ENCODE results near the gene OR9I1. TPM values are rescaled to one million over a fixed set of nuclear protein-coding genes. Genes with fewer than 3 reads are reported as not detected.

Gene OR9I1
- total RNA-seq, 1 experiment from 2014 or later = not detected

GRCh38 chr11:58068655-58069054, 56.7 kb downstream of the OR9I1 start:
- intact Hi-C loops (cut with micrococcal nuclease; ENCODE audit: unreplicated experiment) (loop anchor here (5.0 to 10.0 kb wide), 2 partner anchors 56 to 444 kb away; partner anchors contain the start of gene OR9I1), in situ Hi-C loops (cut with HindIII; ENCODE audit: low pct_unique_long_range_greater_than_20kb, low sequenced_read_pairs) (no loop called here)
- no peaks in the 10 kb centered on the region for H3K27me3 ChIP-seq (ENCODE audit: control insufficient read depth, insufficient read depth, low read length)
- TF ChIP-seq TCF7L2 (IDR thresholded peaks at IDR 0.05; ENCODE audit: low read depth, low read length) (no peak), CTCF (IDR thresholded peaks at IDR 0.05) (0 out of 2 replicates have a peak, but pooled peaks have one; percentile 13)
- no peaks in the 10 kb centered on the region for H3K36me3 ChIP-seq (ENCODE audit: control insufficient read depth, insufficient read depth, low read length)
- no peak for DNase-seq (ENCODE audit: low read depth, low spot score)
- BruUV-seq (replicated peaks) = no TSS peak
- no peak overlapping the region for H3K4me3 ChIP-seq (ENCODE audit: low read depth in 2 of 2, low read length in 2 of 2)
- H3K27ac ChIP-seq (ENCODE audit: low read length) = no peak overlapping the region
- no peak for ATAC-seq
- H3K4me1 ChIP-seq (ENCODE audit: control insufficient read depth, insufficient read depth, low read length) = no peaks in the 10 kb centered on the region
- POLR2A ChIA-PET = interaction anchor here (0.9 kb wide), 1 partner anchor 27 kb away, joined by 3 read pairs; no protein-coding TSS in a partner anchor
- CTCF ChIA-PET = no interaction called here
- H3K9me3 ChIP-seq (ENCODE audit: control insufficient read depth, insufficient read depth, low read depth, low read length) = no peaks in the 10 kb centered on the region

GRCh38 chr11:58067685-58068084, 57.6 kb downstream of the OR9I1 start:
- no peak for ATAC-seq
- intact Hi-C loops (cut with micrococcal nuclease; ENCODE audit: unreplicated experiment) (loop anchor here (5.0 to 10.0 kb wide), 2 partner anchors 57 to 445 kb away; partner anchors contain the start of gene OR9I1), in situ Hi-C loops (cut with HindIII; ENCODE audit: low pct_unique_long_range_greater_than_20kb, low sequenced_read_pairs) (no loop called here)
- Histone ChIP-seq H3K4me1 (ENCODE audit: control insufficient read depth, insufficient read depth, low read length) (no peaks in the 10 kb centered on the region), H3K4me3 (ENCODE audit: low read depth in 2 of 2, low read length in 2 of 2) (no peak overlapping the region), H3K9me3 (ENCODE audit: control insufficient read depth, insufficient read depth, low read depth, low read length) (no peaks in the 10 kb centered on the region), H3K27ac (ENCODE audit: low read length) (no peak overlapping the region), H3K36me3 (ENCODE audit: control insufficient read depth, insufficient read depth, low read length) (no peaks in the 10 kb centered on the region), H3K27me3 (ENCODE audit: control insufficient read depth, insufficient read depth, low read length) (no peaks in the 10 kb centered on the region)
- ChIA-PET CTCF (interaction anchor here (0.7 kb wide), 1 partner anchor 997 kb away, joined by 3 read pairs; no protein-coding TSS in a partner anchor), POLR2A (no interaction called here)
- DNase-seq (ENCODE audit: low read depth, low spot score) = no peak
- BruUV-seq (replicated peaks) = no TSS peak
- TF ChIP-seq SIN3A (IDR thresholded peaks at IDR 0.05; ENCODE audit: borderline replicate concordance, insufficient read depth, low read depth, low read length) (no peak), CTCF (IDR thresholded peaks at IDR 0.05) (no peak), POLR2AphosphoS5 (IDR thresholded peaks at IDR 0.05; ENCODE audit: low read depth, low read length) (no peak), TCF7L2 (IDR thresholded peaks at IDR 0.05; ENCODE audit: low read depth, low read length) (no peak), REST (IDR thresholded peaks at IDR 0.05; ENCODE audit: insufficient read depth in 1 of 2, low read depth in 2 of 2, low read length in 1 of 2) (no peak)

Other genes starting within 250 kb of the OR9I1 start
- not detected for gene OR9Q1, start 101.6 kb downstream of the OR9I1 start, total RNA-seq (2021; ENCODE audit: unreplicated experiment)
- not detected for gene OR6Q1, start 94.6 kb downstream of the OR9I1 start, total RNA-seq (2021; ENCODE audit: unreplicated experiment)
- not detected for gene OR9Q2, start 63.5 kb upstream of the OR9I1 start, total RNA-seq (2021; ENCODE audit: unreplicated experiment)
- gene OR1S2, start 78.6 kb upstream of the OR9I1 start, total RNA-seq (2021; ENCODE audit: unreplicated experiment) = not detected
- gene OR1S1, start 87.2 kb upstream of the OR9I1 start, total RNA-seq (2021; ENCODE audit: unreplicated experiment) = not detected
- not detected for gene OR10Q1, start 103.4 kb upstream of the OR9I1 start, total RNA-seq (2021; ENCODE audit: unreplicated experiment)
- gene OR10W1, start 142.7 kb upstream of the OR9I1 start, total RNA-seq (2021; ENCODE audit: unreplicated experiment) = not detected
- not detected for gene OR5B17, start 233.5 kb upstream of the OR9I1 start, total RNA-seq (2021; ENCODE audit: unreplicated experiment)

Data from Panc1 (cell line).